Measurements from ENCODE around the gene STOX2. TPM values are rescaled to one million over a fixed set of nuclear protein-coding genes. Genes with fewer than 3 reads are reported as not detected.

Gene STOX2
- total RNA-seq, 1 donor from 2014 or later, result 103 TPM

DNA sequence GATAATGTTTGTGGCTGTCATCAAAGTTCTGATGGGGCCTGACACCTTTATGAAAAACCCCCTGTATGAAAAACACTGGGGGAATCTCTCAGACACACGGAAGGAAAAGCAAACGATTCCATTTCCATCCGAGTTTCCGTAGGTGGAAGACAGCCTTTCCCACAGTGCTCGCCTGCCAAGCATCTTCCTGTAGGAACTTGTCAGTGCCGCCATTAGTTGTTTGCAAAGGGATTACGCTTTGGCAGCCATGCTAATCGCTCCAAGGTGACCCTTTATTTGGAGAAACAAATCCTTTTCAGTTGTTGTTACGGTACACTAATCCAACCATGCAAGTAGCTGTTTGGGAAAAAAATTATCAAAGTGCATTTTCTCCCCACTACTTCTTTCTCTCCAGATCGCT is 44.4 kb upstream of the STOX2 start:
- TF ChIP-seq, protein P1, sequence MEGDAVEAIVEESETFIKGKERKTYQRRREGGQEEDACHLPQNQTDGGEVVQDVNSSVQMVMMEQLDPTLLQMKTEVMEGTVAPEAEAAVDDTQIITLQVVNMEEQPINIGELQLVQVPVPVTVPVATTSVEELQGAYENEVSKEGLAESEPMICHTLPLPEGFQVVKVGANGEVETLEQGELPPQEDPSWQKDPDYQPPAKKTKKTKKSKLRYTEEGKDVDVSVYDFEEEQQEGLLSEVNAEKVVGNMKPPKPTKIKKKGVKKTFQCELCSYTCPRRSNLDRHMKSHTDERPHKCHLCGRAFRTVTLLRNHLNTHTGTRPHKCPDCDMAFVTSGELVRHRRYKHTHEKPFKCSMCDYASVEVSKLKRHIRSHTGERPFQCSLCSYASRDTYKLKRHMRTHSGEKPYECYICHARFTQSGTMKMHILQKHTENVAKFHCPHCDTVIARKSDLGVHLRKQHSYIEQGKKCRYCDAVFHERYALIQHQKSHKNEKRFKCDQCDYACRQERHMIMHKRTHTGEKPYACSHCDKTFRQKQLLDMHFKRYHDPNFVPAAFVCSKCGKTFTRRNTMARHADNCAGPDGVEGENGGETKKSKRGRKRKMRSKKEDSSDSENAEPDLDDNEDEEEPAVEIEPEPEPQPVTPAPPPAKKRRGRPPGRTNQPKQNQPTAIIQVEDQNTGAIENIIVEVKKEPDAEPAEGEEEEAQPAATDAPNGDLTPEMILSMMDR (IDR thresholded peaks at IDR 0.05; ENCODE audit: unreplicated experiment), result no peak
- no peak for DNase-seq (ENCODE audit: low spot score in 2 of 2, unreplicated experiment in 2 of 2)
- H3K27ac Mint-ChIP-seq, result no peak overlapping the region
- H3K4me3 Mint-ChIP-seq, result no peak overlapping the region
- peaks cover 40% of the 10 kb centered on the region for H3K4me1 Mint-ChIP-seq
- H3K9me3 Mint-ChIP-seq, result peaks cover 3% of the 10 kb centered on the region
- H3K27me3 Mint-ChIP-seq (ENCODE audit: low read depth), result no peaks in the 10 kb centered on the region
- peaks cover 4% of the 10 kb centered on the region for H3K36me3 Mint-ChIP-seq

DNA sequence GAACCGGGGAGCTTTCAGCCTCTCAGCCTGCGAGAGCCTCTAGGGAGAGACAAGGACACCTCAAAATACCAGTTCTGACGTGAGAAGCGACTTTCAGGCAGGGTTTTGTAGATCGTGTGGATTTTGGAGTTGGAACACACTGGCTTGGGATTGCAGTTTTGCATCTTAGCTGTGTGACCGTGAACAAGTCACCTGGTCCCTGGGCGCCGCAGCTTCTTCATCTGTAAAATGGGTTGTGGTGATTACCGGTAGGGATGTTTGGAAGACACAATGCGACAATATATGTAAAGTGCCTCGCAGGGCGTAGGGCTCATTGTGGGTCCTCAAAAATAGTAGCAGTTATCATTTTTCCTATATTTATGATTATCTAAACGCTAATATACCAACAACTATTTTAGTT is 43.7 kb upstream of the STOX2 start:
- H3K27ac Mint-ChIP-seq, result no peak overlapping the region
- TF ChIP-seq, protein P1 (IDR thresholded peaks at IDR 0.05; ENCODE audit: unreplicated experiment), result no peak
- no peak overlapping the region for H3K4me3 Mint-ChIP-seq
- peaks cover 4% of the 10 kb centered on the region for H3K36me3 Mint-ChIP-seq
- peaks cover 39% of the 10 kb centered on the region for H3K4me1 Mint-ChIP-seq
- H3K27me3 Mint-ChIP-seq (ENCODE audit: low read depth), result no peaks in the 10 kb centered on the region
- H3K9me3 Mint-ChIP-seq, result peaks cover 3% of the 10 kb centered on the region
- DNase-seq (ENCODE audit: low spot score in 2 of 2, unreplicated experiment in 2 of 2), result no peak

DNA sequence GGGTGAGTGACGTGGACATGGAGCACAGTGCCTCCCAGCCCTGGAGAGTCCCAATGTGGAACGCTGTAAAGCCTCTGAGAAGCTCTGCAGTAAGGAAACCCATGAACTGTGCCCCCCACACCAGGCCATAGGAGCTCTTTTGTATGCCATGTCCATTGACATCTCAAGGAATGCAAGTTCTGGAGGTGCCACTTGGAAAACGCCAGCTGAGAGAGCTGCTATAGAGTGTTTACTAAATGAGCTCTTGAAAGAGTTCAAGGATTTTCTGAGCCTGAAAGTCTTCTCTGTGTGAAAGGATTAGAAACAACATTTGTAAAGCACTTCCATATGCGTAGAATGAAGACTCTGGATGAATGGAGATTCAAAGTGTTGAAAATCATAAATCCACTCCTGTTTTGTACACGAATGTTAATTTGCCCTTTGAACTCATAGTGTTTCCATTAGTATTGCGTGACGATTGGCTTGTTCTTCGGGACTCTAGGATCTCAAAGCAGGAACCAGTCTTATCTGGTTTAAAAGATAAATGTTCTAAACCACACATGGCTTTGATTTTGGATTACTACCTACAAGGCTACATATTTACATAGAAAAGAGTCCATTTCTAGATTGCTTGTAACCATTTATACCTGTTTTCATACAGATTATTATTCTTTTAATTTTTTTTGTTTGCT is 41.8 kb upstream of the STOX2 start:
- Mint-ChIP-seq H3K4me1 (peaks cover 40% of the 10 kb centered on the region), H3K4me3 (no peak overlapping the region), H3K36me3 (no peaks in the 10 kb centered on the region), H3K27ac (peak overlapping the region; percentile 60), H3K9me3 (no peaks in the 10 kb centered on the region), H3K27me3 (ENCODE audit: low read depth) (no peaks in the 10 kb centered on the region)
- DNase-seq (ENCODE audit: low spot score in 2 of 2, unreplicated experiment in 2 of 2), result no peak
- TF ChIP-seq, protein P1 (IDR thresholded peaks at IDR 0.05; ENCODE audit: unreplicated experiment), result no peak

DNA sequence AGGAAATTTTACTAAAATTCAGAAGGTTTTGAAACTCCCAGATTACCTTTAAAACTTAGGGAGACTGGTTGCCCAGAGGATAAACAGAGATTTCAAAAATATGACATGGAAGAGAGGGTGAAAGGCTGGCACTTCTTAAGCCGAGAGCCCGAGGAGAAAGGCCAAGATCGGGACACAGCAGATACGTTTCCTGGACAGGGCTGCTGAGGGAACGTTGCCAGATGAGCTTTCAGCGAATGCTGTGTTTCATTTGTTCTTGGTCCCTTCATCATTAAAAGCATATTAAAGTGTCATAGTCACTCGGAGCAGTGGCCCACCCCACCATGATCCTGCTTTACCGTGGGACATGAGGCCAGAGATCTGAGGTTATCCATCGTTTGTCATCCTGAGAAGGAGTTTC is 37.9 kb upstream of the STOX2 start:
- DNase-seq (ENCODE audit: low spot score in 2 of 2, unreplicated experiment in 2 of 2), result no peak
- peaks cover 56% of the 10 kb centered on the region for H3K4me1 Mint-ChIP-seq
- TF ChIP-seq, protein P1 (IDR thresholded peaks at IDR 0.05; ENCODE audit: unreplicated experiment), result no peak
- no peaks in the 10 kb centered on the region for H3K36me3 Mint-ChIP-seq
- H3K9me3 Mint-ChIP-seq, result no peaks in the 10 kb centered on the region
- H3K27ac Mint-ChIP-seq, result peak overlapping the region; percentile 39
- no peaks in the 10 kb centered on the region for H3K27me3 Mint-ChIP-seq (ENCODE audit: low read depth)
- no peak overlapping the region for H3K4me3 Mint-ChIP-seq

GRCh38 chr4:183870997-183871396 is 34.1 kb upstream of the STOX2 start:
- Mint-ChIP-seq H3K27ac (peak overlapping the region; percentile 70), H3K9me3 (no peaks in the 10 kb centered on the region)

More at GRCh38 chr4:183870997-183871396, 34.1 kb upstream of the STOX2 start:
- Mint-ChIP-seq H3K4me3 (no peak overlapping the region), H3K36me3 (no peaks in the 10 kb centered on the region), H3K27me3 (ENCODE audit: low read depth) (no peaks in the 10 kb centered on the region), H3K4me1 (peaks cover 69% of the 10 kb centered on the region)
- DNase-seq (ENCODE audit: low spot score in 2 of 2, unreplicated experiment in 2 of 2), result no peak
- TF ChIP-seq, protein P1 (IDR thresholded peaks at IDR 0.05; ENCODE audit: unreplicated experiment), result no peak
